Left lobe of liver (tissue), 2 donors: Measurements from ENCODE around the gene HEXD. TPM values are rescaled to one million over a fixed set of nuclear protein-coding genes. Genes with fewer than 3 reads are reported as not detected.

Source experiments
- ATAC-seq: fragments of 200-7000 bp; cut with Tn5 transposase; one replicate; pipeline ENCODE4 v1.9.1; 2020; ENCODE audit warnings: mild to moderate bottlenecking, moderate library complexity
- DNase-seq: peaks from one replicate; pipeline ENCODE4 v3.0.0-alpha.2; 2020; ENCODE audit warnings: low spot score
- total RNA-seq: library from RNA; stranded (reverse); gene quantifications from one replicate; pipeline ENCODE4 v1.2.1, GENCODE V29; 2021
- donor health status: DM: no; HTN: no; CAD: no; lungs with moderate emphysema.
- donor health status: DM: no; HTN: yes; CAD: no.

The HEXD gene
- total RNA-seq, 1 donor from 2014 or later: 44.3 TPM

DNA sequence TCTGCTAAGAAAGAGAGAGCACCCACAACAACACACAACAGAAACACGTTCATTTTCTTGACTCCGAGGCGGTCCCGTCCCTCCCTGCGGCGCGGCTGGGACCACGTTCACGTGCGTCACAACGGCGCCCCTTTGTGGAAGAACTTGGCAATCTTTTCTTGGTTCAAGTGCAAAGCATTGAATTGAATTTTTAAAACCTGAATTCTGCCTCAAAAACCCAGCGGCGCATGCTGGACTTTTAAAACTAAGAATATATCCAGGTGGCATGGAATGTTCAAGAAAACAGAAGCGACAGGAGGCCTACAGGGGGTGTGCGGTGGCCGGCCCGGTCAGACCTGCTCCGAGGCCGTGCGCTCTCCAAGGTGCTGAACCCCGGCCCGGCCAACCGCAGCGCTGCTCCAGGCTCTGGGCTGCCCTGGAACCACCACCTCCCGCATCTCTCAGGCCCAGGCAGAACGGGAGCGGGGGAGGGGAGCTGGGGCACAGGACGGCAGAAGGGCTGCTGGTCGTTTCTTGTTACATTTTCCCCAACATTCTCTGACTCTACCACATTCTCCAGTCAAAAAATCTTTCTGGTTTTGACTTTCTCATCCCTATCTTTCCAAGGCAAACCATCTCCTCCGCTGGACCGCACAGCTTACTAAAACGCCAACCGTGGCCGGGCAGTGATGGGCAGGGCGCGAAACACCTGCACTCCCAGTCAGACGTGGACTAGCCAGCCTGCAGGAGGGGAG is 3.4 kb upstream of the HEXD start:
- peak; percentile 73 for DNase-seq
- ATAC-seq: peak; percentile 63

DNA sequence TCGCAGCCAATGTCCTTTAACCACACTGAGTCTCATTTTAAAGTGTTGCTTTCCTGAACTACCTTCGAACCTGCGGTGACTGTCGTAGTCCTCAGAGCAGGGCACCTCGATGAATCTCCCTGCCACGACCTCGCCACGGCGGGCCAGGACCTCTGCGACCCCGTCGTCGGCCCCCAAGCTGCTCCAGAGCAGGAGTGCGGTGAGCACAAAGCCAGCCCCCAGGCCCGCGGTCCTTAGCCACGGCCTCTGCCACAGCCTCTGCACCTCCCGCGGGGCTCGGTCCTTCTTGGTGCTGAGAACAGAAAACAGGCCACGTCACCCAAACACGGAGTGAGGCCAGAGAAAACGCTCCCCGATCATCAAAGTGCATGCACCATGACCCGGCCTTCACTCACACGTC is 2.8 kb upstream of the HEXD start:
- DNase-seq (no peak), ATAC-seq (no peak)

DNA sequence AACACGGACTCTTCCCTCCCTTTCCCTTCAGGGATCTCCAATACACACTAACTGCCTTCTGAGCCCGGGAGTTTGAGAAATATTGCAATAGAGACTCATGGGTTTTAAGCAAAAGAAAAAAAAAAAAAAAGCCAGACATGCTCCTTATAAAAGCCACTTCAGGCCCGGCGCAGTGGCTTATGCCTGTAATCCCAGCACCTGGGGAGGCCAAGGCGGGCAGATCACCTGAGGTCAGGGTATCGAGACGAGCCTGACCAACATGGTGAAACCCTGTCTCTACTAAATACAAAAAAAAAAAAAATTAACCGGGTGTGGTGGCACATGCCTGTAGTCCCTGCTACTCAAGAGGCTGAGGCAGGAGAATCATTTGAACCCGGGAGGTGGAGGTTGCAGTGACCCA is 2.4 kb upstream of the HEXD start:
- DNase-seq: no peak
- ATAC-seq: no peak

DNA sequence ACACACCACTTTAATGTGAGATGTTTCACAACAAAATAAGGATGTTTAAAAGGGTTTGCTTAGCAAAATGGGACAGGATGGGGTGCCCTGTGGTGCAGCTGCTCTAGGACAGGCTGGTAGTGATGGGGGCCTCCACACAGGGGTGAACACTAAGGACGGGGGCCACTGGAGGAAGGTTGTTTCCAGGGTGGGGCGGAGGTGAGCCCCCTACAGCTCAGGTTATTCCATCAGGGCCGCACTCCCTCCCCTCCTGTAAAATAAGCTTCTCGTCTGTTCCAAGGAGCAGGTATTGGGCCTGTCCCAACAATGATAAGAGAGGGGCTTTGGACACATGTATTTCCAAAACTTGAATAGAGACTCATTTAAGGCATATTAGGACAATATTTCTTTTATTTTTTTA is 1.9 kb upstream of the HEXD start:
- DNase-seq (no peak), ATAC-seq (no peak)

DNA sequence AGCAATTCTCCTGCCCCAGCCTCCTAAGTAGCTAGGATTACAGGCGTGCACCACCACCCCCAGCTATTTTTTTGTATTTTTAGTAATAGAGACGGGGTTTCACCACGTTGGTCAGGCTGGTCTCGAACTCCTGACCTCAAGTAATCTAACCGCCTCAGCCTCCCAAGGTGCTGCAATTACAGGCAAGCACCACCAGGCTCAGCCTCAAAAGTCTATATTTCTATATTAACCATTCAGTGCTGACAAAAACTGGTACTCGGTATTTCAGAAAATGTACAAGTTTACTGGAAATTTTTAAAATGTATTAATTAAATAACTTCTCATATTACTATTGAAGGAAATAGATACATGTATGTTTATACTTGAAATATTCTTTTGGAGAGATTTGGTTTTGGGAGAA is 1.4 kb upstream of the HEXD start:
- no peak for ATAC-seq
- DNase-seq: no peak

DNA sequence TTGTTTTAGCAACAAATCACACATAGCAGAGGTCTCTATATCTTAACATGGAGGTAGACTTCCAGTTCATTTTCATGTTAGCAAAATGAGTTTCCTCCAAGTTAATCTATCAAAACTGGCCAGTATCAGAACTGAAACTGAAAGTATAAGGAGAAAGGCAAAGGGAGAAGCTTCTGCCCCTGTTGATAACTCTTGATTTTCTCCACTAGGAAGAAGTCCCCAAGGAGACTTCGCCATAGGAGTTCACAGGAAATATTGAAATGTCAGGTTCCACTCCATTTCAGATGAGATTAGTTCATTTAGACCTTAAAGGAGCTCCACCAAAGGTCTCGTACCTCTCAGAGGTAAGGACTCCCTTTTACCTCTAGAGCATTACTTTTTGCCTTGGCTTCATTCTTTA is 1.4 kb downstream of the HEXD start:
- ATAC-seq: no peak

DNA sequence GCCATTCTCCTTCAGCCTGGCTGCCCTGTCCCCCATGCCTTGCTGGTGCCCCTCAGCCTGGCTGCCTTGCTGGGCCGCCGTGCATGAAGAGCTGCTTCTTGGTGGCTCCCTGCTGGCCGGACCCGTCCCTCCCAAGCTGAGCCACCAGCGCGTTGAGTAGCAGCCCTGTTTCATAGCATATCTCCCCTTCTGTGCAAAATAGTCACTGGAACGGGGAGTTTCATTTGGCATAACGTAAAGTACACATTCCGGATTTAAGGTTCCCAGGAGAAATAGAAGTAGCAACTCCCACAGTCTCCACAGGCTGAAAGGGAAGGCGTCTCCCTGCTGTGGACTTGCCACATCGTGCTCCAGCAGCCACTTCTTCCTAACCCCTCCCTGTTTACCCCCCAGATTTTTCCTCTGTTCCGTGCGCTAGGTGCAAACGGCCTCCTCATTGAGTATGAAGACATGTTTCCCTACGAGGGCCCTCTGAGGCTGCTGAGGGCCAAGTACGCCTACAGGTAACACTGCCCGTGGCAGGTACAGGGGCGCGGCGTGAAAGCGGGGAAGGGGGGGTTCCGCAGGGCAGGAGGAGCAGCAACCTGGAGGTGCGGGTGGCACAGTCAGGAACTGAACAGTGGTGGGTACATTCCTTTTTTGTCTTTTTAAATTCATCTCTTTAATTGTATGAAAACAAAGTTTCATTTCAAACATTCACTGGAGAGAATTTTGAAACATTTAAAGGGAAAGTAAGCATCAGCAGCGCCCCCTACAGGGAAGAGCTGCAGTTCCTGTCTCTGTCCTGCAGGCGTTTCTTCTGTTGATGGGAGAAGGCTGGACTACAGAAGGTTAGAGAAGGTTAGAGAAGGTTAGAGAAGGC is 6.1 kb downstream of the HEXD start:
- ATAC-seq (peak; percentile 41), DNase-seq (no peak)

More for the DNA sequence above, 1.4 kb downstream of the HEXD start:
- DNase-seq: no peak

DNA sequence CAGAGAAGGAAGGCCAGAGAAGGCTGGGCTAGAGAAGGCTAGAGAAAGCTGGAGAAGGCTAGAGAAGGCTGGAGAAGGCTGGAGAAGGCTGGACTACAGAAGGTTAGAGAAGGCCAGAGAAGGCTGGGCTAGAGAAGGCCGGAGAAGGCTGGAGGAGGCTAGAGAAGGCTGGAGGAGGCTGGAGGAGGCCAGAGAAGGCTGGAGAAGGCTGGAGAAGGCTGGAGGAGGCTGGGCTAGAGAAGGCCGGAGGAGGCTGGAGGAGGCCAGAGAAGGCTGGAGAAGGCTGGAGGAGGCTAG is 6.7 kb downstream of the HEXD start:
- ATAC-seq (no peak), DNase-seq (no peak)

DNA sequence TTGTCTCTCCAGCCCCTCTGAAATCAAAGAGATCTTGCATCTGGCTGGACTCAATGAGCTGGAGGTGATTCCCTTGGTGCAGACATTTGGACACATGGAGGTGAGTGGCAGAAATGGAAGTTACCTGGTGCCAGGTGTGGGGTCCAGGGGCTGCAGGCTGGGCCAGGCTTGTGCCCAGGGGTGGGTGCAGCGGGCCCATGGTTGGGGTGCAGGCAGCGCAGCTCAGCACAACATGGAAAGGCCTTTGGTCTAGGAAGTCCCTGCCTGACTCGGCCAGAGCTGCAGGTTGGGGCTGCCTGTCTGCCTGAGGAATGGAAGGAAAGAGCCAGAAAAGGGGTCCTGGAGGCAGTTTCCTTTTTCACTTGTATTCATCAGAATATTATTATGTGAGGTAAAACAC is 10.4 kb downstream of the HEXD start:
- DNase-seq (no peak), ATAC-seq (no peak)

DNA sequence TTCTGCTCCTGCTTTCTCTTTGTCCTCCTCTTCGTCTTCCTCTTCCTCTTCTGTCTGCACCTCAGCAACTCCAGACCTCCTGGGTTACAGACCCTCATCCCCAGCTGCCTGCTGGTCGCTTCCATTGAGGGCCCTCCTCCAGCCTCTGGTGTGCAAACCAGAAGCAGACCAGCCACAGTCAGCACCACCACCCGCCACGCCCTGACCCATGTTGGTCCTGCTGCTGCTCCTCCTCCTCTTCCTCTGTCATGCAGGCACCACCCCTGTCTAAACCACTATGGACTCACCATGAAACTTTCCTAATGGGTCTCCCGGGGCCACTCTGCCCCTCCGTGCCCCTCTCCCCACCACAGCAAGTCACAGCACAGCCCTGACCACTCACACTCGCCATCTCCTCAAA is 11.7 kb downstream of the HEXD start:
- ATAC-seq: no peak

DNA sequence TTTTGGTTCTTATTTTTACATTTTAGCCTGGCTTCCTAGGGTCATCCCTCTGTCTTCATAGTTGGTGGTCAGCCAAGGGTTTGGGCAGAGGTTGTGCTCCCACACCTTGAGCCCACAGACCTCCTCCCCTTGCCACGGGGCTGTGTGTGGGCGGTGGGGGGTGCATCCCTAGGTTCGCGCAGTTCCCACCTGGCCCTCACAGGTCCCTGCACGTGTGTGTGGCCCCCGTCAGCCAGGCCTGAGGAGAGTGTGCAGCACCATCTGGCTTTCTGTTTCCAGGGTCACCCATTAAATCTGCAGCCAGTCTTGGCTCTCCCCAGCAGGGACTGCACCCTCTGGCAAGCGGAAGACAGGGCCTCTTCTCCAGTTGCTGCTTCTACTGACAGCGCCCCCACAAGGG is 13.9 kb downstream of the HEXD start:
- DNase-seq (no peak), ATAC-seq (no peak)

More for the DNA sequence above, 11.7 kb downstream of the HEXD start:
- DNase-seq: no peak

DNA sequence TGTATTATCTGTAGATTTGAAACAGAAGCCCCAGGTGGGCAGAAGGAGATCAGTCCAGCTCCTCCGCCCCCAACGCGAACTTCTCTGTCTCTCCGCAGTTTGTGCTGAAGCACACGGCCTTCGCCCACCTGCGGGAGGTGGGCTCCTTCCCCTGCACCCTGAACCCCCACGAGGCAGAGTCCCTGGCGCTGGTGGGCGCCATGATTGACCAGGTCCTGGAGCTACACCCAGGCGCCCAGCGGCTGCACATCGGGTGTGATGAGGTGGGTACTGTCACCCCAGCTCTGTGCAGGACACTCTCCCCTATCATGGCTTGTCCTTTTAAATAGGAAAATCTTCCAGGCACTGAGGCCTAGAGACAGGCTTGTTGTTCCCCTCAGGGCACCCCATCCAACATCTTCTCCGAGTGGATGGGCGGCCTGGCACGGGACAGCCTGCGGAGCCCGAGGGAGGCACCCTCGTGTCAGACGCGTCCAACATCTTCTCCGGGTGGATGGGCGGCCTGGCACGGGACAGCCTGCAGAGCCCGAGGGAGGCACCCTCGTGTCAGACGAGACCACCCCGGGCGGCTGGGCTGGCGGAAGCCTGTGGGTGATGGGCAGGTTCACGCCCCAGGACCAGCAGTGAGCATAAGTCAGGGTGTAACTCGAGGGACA is 15.5 kb downstream of the HEXD start:
- ATAC-seq (no peak), DNase-seq (no peak)

DNA sequence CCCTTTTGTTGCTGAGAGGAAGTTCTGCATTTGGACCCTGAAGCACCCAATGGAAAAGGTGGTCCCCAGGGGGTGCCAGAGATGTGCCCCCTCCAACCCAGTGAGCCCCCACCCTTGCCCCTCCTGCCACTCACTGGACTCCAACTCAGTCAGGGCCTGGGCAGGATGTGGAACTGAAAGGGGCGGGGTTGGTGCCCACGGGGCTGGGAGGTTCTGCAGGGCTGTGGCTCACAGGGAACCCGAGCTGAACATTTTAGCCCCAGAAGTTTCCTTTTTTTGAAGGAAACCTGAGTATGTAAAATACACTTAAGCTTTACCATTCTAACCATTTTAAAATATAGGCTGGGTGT is 16.0 kb downstream of the HEXD start:
- no peak for DNase-seq
- ATAC-seq: no peak

DNA sequence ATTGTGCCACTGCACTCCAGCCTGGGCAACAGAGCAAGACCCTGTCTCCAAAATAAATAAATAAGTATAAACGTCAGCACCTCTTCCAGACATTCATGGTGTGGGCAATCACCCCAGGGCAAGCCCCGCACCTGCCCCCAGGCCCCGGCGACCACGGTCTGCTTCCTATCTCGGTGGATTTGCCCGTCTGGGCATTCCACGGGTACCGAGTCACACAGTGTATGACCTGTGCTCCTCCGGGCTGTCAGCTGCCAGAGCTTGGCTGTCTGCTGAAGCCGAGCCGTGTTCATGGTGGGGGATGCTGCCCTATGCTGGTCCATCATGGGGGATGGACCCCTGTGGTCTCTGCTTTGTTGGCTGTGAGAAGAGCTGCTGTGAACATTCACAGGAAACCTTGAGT is 17.0 kb downstream of the HEXD start:
- ATAC-seq: no peak

DNA sequence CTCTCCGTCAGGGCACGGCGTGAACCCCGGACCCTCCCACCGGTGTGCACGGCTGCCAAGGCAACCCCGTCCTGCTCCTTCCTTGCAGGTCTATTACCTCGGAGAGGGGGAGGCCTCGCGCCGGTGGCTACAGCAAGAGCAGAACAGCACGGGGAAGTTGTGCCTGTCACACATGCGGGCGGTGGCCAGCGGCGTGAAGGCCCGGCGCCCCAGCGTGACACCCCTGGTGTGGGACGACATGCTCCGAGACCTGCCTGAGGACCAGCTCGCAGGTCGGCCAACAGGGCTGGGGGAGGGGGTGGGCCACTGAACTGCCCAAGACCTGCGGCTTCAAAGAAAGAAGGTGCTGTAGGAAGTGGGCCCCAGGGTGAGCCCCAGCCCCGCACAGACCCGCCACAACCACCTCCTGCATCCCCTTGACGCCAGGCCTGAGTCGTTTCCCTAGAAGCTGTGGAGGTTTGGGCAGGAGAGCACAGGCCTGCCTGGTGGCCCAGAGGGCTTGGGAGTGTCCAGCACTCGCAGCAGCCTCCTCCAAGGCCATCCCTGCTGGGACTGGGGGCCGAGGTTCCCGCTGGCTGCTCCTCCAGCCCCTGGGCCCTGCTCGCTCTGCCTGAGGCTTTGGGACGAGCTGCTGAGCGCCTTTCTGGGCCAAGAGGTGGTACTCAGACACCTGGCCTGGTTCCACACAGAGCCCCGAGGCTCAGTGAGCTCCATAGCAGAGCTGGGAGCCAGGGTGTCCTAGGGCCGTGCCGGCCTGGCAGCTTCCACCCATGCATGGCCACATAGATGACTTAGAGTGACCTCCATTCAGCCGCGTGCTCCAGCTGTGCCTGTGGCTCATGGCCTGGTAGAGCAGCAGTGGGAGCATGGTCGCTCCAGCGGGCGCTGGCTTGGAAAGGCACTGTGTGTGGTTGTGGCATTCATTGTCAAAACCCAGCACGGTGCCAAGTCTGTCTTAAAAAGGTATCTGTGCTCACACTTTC is 17.7 kb downstream of the HEXD start:
- DNase-seq: no peak
- ATAC-seq: peak; percentile 62

More for the DNA sequence above, 17.0 kb downstream of the HEXD start:
- DNase-seq: no peak

DNA sequence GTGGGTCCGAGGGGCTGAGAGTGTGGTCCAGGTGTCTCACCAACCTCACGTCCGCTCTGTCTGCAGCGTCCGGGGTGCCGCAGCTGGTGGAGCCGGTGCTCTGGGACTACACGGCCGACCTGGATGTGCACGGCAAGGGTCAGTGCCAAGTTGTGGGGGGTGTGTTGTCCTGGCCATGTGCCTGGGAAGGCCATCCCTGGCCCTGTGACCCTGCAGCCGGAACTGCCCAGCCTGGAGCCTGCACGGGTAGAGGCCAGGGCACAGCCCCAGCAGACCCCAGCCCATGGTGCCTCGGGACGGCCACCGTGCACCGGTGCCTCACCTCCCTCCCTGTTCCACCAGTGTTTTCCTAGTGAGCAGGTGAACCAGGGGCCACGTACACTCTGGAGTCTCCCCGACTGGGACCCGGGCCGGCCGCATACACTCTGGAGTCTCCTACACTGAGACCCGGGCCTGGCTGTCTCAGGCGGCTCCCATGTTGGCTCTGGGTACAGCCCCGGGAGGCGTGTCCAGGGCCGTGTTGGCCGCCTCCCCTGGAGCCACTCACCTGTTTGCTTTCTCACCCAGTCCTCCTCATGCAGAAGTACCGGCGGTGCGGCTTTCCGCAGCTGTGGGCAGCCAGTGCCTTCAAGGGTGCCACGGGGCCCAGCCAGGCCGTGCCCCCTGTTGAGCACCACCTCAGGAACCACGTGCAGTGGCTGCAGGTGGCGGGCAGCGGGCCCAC is 18.6 kb downstream of the HEXD start:
- peak; percentile 84 for ATAC-seq
- DNase-seq: peak; percentile 82

DNA sequence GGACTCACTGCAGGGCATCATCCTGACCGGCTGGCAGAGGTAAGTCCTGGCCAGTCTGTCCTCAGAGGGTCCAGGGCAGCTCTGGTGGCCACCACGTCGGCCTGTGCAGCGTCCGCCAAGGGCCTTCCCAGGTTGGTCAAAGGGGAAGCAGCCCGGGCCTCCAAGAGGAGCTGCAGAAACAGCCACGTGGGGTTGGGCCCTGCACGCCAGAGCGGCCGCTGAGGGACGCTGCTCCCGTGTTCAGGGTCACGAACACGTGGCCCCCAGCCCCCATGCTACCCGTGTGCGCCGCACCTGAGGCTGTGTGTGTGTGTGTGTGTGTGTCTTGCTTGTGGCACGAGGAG is 19.1 kb downstream of the HEXD start:
- no peak for DNase-seq
- no peak for ATAC-seq

DNA sequence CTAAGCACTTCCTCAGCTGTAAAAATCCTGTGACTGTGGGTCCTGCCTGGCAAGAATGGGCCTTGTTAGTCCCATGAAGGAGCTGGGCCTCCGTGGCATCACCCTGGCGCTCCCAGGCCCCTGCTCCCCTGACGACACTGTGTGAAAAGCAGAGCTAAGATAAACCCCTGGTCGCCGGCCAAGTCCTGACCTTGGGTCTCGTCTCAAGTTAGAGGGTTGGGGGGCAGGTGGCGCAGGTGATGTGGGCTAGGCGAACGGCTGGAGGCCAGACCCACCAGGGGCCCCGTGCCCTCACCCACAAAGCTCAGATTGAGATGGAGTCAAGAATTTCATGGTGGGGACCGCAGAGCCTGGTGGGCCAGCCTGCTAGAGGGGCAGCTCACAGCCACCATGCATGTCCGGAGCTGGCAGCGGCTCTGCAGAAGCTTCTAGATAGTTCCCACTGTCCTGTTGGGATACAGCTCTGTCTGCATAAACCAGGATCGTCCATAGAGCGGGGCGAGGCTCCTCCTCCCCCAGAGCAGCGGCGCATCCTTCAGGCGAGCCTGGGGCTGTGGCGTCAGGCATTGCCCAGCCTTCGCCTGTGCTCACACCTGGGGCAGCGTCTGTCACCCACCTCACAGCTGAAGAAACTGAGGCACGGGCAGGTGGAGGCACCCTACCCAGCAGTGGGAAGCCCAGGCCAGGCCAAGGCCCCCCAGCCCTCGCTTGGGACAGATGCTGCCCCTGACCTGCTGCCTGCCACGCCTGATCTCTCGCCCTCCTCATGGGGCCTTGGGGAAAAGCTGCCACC is 20.4 kb downstream of the HEXD start:
- ATAC-seq (no peak), DNase-seq (no peak)

DNA sequence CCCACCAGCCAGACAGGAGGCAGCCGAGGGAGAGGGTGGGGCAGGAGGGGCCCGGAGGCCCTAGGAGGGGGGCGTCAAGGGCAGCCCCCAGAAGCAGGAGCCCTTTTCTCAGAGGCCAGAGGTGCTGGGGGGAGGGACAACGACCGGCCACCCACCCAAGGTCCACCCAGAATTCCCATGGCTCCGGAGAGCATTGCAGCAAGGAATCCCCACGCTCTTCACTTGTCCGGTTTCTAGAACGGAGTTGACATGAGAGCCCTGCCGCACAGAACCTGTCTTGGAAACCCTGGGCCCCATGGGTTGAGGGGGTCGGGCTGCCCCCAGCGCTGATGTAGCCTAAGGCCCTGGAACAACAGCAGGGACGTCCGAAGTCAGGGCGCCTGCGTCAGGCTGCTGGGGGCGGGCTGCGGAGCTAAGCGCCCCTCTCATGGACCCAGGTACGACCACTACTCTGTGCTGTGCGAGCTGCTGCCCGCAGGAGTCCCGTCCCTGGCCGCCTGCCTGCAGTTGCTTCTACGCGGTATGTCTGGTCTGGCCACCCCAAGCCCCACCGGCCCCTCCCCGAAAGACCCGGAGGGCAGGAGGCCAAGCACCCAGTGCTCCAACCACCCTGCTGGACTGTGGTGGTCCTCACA is 21.2 kb downstream of the HEXD start:
- ATAC-seq: no peak
- no peak for DNase-seq
